B cell (primary cell): ENCODE results near the gene PPARD. TPM values are rescaled to one million over a fixed set of nuclear protein-coding genes. Genes with fewer than 3 reads are reported as not detected.
A peak's percentile ranks its signal among the peaks of the same experiment; 100 is the strongest.

Source experiments
- ATAC-seq: fragments of 200-7000 bp; cut with Tn5 transposase; one replicate; pipeline ENCODE4 v1.10.0; 2021; ENCODE audit warnings: low read depth, mild to moderate bottlenecking, moderate number of reproducible peaks, moderate library complexity
- CTCF ChIA-PET: fragments of 350-600 bp; sonication (Branson Sonifier 250); formaldehyde crosslinking; loops from one replicate; lab custom pipeline; 2021; ENCODE audit warnings: antibody characterized with exemption, inconsistent platforms; lab: Charles Lee
- POLR2A ChIA-PET: fragments of 350-600 bp; sonication (Branson Sonifier 250); formaldehyde crosslinking; loops from one replicate; lab custom pipeline; 2021; ENCODE audit warnings: antibody characterized with exemption; lab: Charles Lee
- DNase-seq: peaks from one replicate; pipeline ENCODE4 v3.0.0; 2013
- H2AFZ ChIP-seq: 2 replicates; pipeline ENCODE4 v1.6.1; 2012; ENCODE audit warnings: mild to moderate bottlenecking, low read depth, low read length; ENCODE audit not compliant: insufficient read depth, poor library complexity, severe bottlenecking
- H3K27ac ChIP-seq, 2 donors: 1 replicate in 1 of 2; 2 replicates in 1 of 2; pipeline ENCODE4 v1.5.1; 2012 to 2013; ENCODE audit warnings: low read length in 2 of 2, mild to moderate bottlenecking in 2 of 2, moderate library complexity in 1 of 2
- H3K27me3 ChIP-seq, 4 experiments: fragments of 200-600 bp in 1 of 4; sonication (generic) in 1 of 4; replicated peaks in 1 of 4; 1 replicate in 2 of 4; 2 replicates in 2 of 4; pipeline versions ENCODE4 v1.6.1 to v1.7.0; 2013 to 2016; ENCODE audit warnings: low read length in 3 of 4, mild to moderate bottlenecking in 2 of 4, mixed read lengths in 1 of 4, moderate library complexity in 1 of 4; ENCODE audit not compliant: insufficient read depth in 4 of 4, control insufficient read depth in 3 of 4; ENCODE audit errors: control extremely low read depth in 1 of 4
- H3K36me3 ChIP-seq, 2 experiments: replicated peaks in 1 of 2; 1 replicate in 1 of 2; 2 replicates in 1 of 2; pipeline versions ENCODE4 v1.6.1 to v1.7.1; 2013; ENCODE audit warnings: low read length in 1 of 2; ENCODE audit not compliant: insufficient read depth in 2 of 2, control insufficient read depth in 1 of 2; ENCODE audit errors: control extremely low read depth in 1 of 2, extremely low read depth in 1 of 2
- H3K4me1 ChIP-seq, 2 donors: fragments of 200-600 bp in 1 of 2; sonication (generic) in 1 of 2; 1 replicate in 1 of 2; 2 replicates in 1 of 2; pipeline versions ENCODE4 v1.5.1 to v1.6.1; 2013 to 2017; ENCODE audit warnings: low read length in 2 of 2; ENCODE audit not compliant: control insufficient read depth in 2 of 2, insufficient read depth in 2 of 2
- H3K4me2 ChIP-seq: replicated peaks from 2 replicates; pipeline ENCODE3; 2012; ENCODE audit warnings: mild to moderate bottlenecking, low read depth, low read length; ENCODE audit not compliant: poor library complexity, severe bottlenecking
- H3K4me3 ChIP-seq, 5 experiments: fragments of 200-600 bp in 1 of 5; sonication (generic) in 1 of 5; 1 replicate in 3 of 5; 2 replicates in 2 of 5; pipeline versions ENCODE4 v1.5.1 to v1.7.0; 2011 to 2016; ENCODE audit warnings: low read length in 4 of 5, mild to moderate bottlenecking in 4 of 5, low read depth in 2 of 5, control low read depth in 1 of 5, moderate library complexity in 1 of 5; ENCODE audit not compliant: insufficient read depth in 1 of 5; ENCODE audit errors: control extremely low read depth in 1 of 5, extremely low read depth in 1 of 5
- H3K79me2 ChIP-seq: fragments of 200-600 bp; sonication (generic); one replicate; pipeline ENCODE4 v1.6.0; 2016; ENCODE audit warnings: low read length; ENCODE audit not compliant: control insufficient read depth, insufficient read depth
- H3K9ac ChIP-seq: fragments of 200-600 bp; sonication (generic); 2 replicates; pipeline ENCODE4 v1.6.1; 2017; ENCODE audit warnings: mild to moderate bottlenecking, low read length, moderate library complexity
- H3K9me3 ChIP-seq, 3 donors: one replicate each; pipeline versions ENCODE4 v1.6.1 to v1.7.1; 2013; ENCODE audit warnings: low read length in 2 of 3; ENCODE audit not compliant: control insufficient read depth in 2 of 3, insufficient read depth in 1 of 3; ENCODE audit errors: control extremely low read depth in 1 of 3
- H4K20me1 ChIP-seq: 2 replicates; pipeline ENCODE4 v1.6.0; 2012; ENCODE audit warnings: mild to moderate bottlenecking, low read length; ENCODE audit not compliant: insufficient read depth, control insufficient read depth, poor library complexity, severe bottlenecking
- H3K27ac Mint-ChIP-seq: one replicate; pipeline ENCODE4 v1.8.0; 2021; ENCODE audit warnings: mixed read lengths
- H3K27me3 Mint-ChIP-seq: one replicate; pipeline ENCODE4 v1.8.0; 2021; ENCODE audit warnings: mixed read lengths
- H3K4me1 Mint-ChIP-seq: one replicate; pipeline ENCODE4 v1.8.0; 2021; ENCODE audit warnings: mixed read lengths
- H3K4me3 Mint-ChIP-seq: one replicate; pipeline ENCODE4 v1.8.0; 2021; ENCODE audit warnings: mixed read lengths
- H3K9me3 Mint-ChIP-seq: one replicate; pipeline ENCODE4 v1.8.0; 2022; ENCODE audit warnings: mixed read lengths; ENCODE audit not compliant: insufficient read depth
- CTCF ChIP-seq: fragments of 200-600 bp; IDR thresholded peaks from one replicate; pipeline ENCODE4 v1.8.0; 2022; ENCODE audit warnings: antibody characterized with exemption, mild to moderate bottlenecking
- EZH2 ChIP-seq: IDR thresholded peaks from 2 replicates; pipeline ENCODE4 v1.6.1; 2012; ENCODE audit warnings: borderline replicate concordance, low read depth, mild to moderate bottlenecking, moderate library complexity, low read length; ENCODE audit not compliant: insufficient read depth, poor library complexity, severe bottlenecking
- WGBS: methylation state at CpG from one replicate; pipeline ENCODE4 v1.1.5; 2013; ENCODE audit warnings: missing lambda C conversion rate; ENCODE audit not compliant: insufficient coverage; 5-methylcytosine and 5-hydroxymethylcytosine counted together
- intact Hi-C: fragments of 100-400 bp; cut with micrococcal nuclease; formaldehyde crosslinking; loops from one replicate; pipeline ENCODE4 v1.10.0; 2022
- polyA plus RNA-seq: library from polyadenylated mRNA; depleted of rRNA; stranded (reverse); fragments of >200 nt; gene quantifications from 2 replicates; pipeline ENCODE4 v1.2.3, GENCODE V29; 2012
- total RNA-seq, 2 donors: library from RNA; stranded (reverse); fragments of 120-200 nt in 1 of 2; gene quantifications; 1 replicate in 1 of 2; 2 replicates in 1 of 2; pipeline versions ENCODE4 v1.2.3 to v1.2.4, GENCODE V29; 2013 to 2022

PPARD gene
- total and polyA plus RNA-seq, 2 donors (not counting 1 experiment from before 2014, with no cell fraction given): 37.9 to 38.9 TPM

DNA sequence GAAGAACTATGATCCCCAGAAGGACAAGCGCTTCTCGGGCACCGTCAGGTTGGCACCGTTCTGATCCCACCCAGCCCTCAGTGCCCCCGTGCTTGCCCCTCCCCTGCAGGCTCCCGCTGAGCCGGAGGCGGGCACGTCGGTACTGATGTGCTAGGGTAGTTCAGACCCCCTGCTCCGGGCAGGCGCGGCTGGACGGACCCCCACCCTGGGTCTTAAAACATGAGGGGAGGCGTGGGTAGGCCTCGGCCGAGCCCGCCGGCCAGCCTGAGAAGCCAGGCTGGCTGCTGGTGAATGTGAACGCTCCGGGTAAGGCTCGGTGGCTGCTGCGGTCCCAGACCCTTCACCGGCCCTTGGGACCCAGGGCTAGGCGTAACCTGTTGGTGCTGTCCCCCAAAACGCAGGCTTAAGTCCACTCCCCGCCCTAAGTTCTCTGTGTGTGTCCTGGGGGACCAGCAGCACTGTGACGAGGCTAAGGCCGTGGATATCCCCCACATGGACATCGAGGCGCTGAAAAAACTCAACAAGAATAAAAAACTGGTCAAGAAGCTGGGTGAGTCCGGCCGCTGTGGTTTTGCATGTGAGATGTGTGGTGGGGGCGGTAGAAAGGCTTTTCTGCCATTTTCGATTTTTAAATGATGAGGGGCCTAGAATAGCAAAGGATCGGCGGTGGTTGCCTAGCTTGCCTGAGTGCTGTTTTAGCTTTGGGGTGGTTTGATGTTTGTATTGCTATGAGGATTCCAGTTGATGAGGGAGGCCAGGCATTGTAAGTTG is 126.8 kb downstream of the PPARD start:
- Histone ChIP-seq H3K9me3 (no peaks in the 10 kb centered on the region), H3K36me3 (peaks cover 2 to 48% of the 10 kb centered on the region in 2 experiments), H2AFZ (peak overlapping the region; percentile 96), H3K27me3 (no peaks in the 10 kb centered on the region), H3K9ac (peak overlapping the region; percentile 88), H3K27ac (peak overlapping the region; percentile 91 to 92), H3K79me2 (peaks cover 8% of the 10 kb centered on the region), H3K4me3 (peak overlapping the region; percentile 51 to 95 (median 87)), H4K20me1 (peaks cover 25% of the 10 kb centered on the region), H3K4me2 (peak overlapping the region; percentile 82), H3K4me1 (peaks cover 19 to 34% of the 10 kb centered on the region in 2 donors)
- H3K27me3 Mint-ChIP-seq: no peaks in the 10 kb centered on the region
- peak; percentile 43 for DNase-seq
- CTCF ChIA-PET: interaction anchor here (1.0 to 7.9 kb wide), 7 partner anchors 17 to 263 kb away, joined by 3 to 127 read pairs (median 9); partner anchors contain the start of genes DEF6, FANCE and PPARD
- TF ChIP-seq EZH2 (no peak), CTCF (no peak)
- H3K27ac Mint-ChIP-seq: peak overlapping the region; percentile 99
- H3K4me1 Mint-ChIP-seq: peaks cover 42% of the 10 kb centered on the region
- no peak for ATAC-seq
- no peaks in the 10 kb centered on the region for H3K9me3 Mint-ChIP-seq
- peak overlapping the region; percentile 99 for H3K4me3 Mint-ChIP-seq
- WGBS: 1% methylated on average over 37 of the region's 37 CpGs
- POLR2A ChIA-PET: interaction anchor here (0.9 to 2.3 kb wide), 6 partner anchors 17 to 166 kb away, joined by 3 to 19 read pairs (median 3); partner anchors contain the start of genes FANCE, PPARD and TEAD3
- intact Hi-C loops: loop anchor here (1.0 to 5.0 kb wide), 5 partner anchors 17 to 263 kb away; partner anchors contain the start of genes DEF6, FANCE, PPARD and TEAD3
